Motor neuron (in vitro differentiated cells): ENCODE measurements around the gene EPB41L2. TPM values are rescaled to one million over a fixed set of nuclear protein-coding genes. Genes with fewer than 3 reads are reported as not detected.

ENCODE experiments used
- ATAC-seq, 8 experiments: fragments of 200-7000 bp; cut with Tn5 transposase; replicated peaks in 6 of 8; 2 replicates each; pipeline ENCODE4 v1.8.0; 2021; ENCODE audit warnings: mild to moderate bottlenecking in 8 of 8, moderate library complexity in 8 of 8
- H3K27ac ChIP-seq, 2 donors: fragments of 250-450 bp; sonication (Bioruptor Pico); 2 replicates each; pipeline ENCODE4 v1.9.0; 2021; ENCODE audit warnings: antibody characterized with exemption in 2 of 2, mild to moderate bottlenecking in 2 of 2, moderate library complexity in 1 of 2
- H3K4me1 ChIP-seq, 2 donors: fragments of 250-450 bp; sonication (Bioruptor Pico); replicated peaks in 1 of 2; 2 replicates each; pipeline ENCODE4 v1.6.1; 2021; ENCODE audit warnings: antibody characterized with exemption in 2 of 2, mild to moderate bottlenecking in 2 of 2, moderate library complexity in 1 of 2
- H3K4me3 ChIP-seq, 5 donors: fragments of 250-450 bp; sonication (Bioruptor Pico); 2 replicates each; pipeline ENCODE4 v1.9.0; 2021; ENCODE audit warnings: antibody characterized with exemption in 5 of 5, mild to moderate bottlenecking in 5 of 5, moderate library complexity in 4 of 5
- WGBS, 10 experiments: fragments of 450-650 bp; shearing (Covaris generic); methylation state at CpG; one replicate each; pipeline ENCODE4 v1.0.0; 2022; 5-methylcytosine and 5-hydroxymethylcytosine counted together
- in situ Hi-C, 9 experiments: fragments of 400-800 bp; cut with MboI; loops; one replicate each; pipeline ENCODE4 v1.15.0; 2021; ENCODE audit warnings: low sequenced_read_pairs in 9 of 9, low pct_unique_long_range_greater_than_20kb in 2 of 9; ENCODE audit not compliant: unreplicated experiment in 9 of 9
- total RNA-seq, 8 experiments: library from RNA; unstranded; fragments of 300-600 nt; gene quantifications; 2 replicates each; pipeline versions ENCODE4 v1.2.3 to v1.2.4, GENCODE V29; 2022

Gene EPB41L2
- total RNA-seq, 8 experiments from 2014 or later, result 17.0 to 135 (median 34.5) TPM

- WGBS, 10 experiments, result 57 to 100% (median 88%) methylated on average over 1 to 3 of the region's 3 CpGs; no CpG with 5 or more reads in 2 of the 10 experiments
These were observed 219.3 kb downstream of the EPB41L2 start for GRCh38 chr6:130843575-130844320.

GRCh38 chr6:130841128-130841728, 221.8 kb downstream of the EPB41L2 start:
- in situ Hi-C loops, result loop anchor here in 4 of 9 experiments (10.0 to 25.0 kb wide), 3 partner anchors 479 to 529 kb away; partner anchors contain the start of gene TMEM200A (in 1 of the 4)
- 45 to 82% (median 68%) methylated on average over 3 to 4 of the region's 4 CpGs; no CpG with 5 or more reads in 2 of the 10 experiments for WGBS, 10 experiments
- Histone ChIP-seq H3K27ac (no peak overlapping the region), H3K4me1 (peaks cover under 1 to 7% of the 10 kb centered on the region in 2 donors), H3K4me3 (no peak overlapping the region)
- ATAC-seq, result no peak

More at GRCh38 chr6:130843575-130844320, 219.3 kb downstream of the EPB41L2 start:
- Histone ChIP-seq H3K27ac (no peak overlapping the region), H3K4me3 (no peak overlapping the region), H3K4me1 (no peaks in the 10 kb centered on the region)
- peak; percentile 35 to 92 (median 80) for ATAC-seq
- in situ Hi-C loops, result loop anchor here in 4 of 9 experiments (10.0 to 25.0 kb wide), 3 partner anchors 481 to 531 kb away; partner anchors contain the start of gene TMEM200A (in 1 of the 4)

- peaks cover 3 to 9% of the 10 kb centered on the region in 2 donors for H3K4me1 ChIP-seq
- no peak overlapping the region for H3K27ac ChIP-seq
- WGBS, 10 experiments, result 60 to 100% (median 94%) methylated on average over 1 to 2 of the region's 2 CpGs
- ATAC-seq, result no peak
- no peak overlapping the region for H3K4me3 ChIP-seq
- in situ Hi-C loops, result loop anchor here in 4 of 9 experiments (10.0 to 25.0 kb wide), 3 partner anchors 478 to 528 kb away; partner anchors contain the start of gene TMEM200A (in 1 of the 4)
These were observed 223.0 kb downstream of the EPB41L2 start for GRCh38 chr6:130840050-130840449.

- H3K4me1 ChIP-seq, result peaks cover 3 to 9% of the 10 kb centered on the region in 2 donors
- H3K27ac ChIP-seq, result no peak overlapping the region
- H3K4me3 ChIP-seq, result no peak overlapping the region
- WGBS, 10 experiments, result 80 to 100% (median 96%) methylated on average over 1 to 2 of the region's 2 CpGs; no CpG with 5 or more reads in 2 of the 10 experiments
- no peak for ATAC-seq
- in situ Hi-C loops, result loop anchor here in 3 of 9 experiments (25.0 kb wide), 2 partner anchors 477 to 527 kb away; partner anchors contain the start of gene TMEM200A (in 1 of the 3)
These were observed 223.7 kb downstream of the EPB41L2 start for GRCh38 chr6:130839379-130839778.

GRCh38 chr6:130838951-130839350, 224.1 kb downstream of the EPB41L2 start:
- 20 to 100% (median 90%) methylated on average over 2 to 5 of the region's 5 CpGs; no CpG with 5 or more reads in 1 of the 10 experiments for WGBS, 10 experiments
- in situ Hi-C loops, result loop anchor here in 3 of 9 experiments (25.0 kb wide), 2 partner anchors 477 to 527 kb away; partner anchors contain the start of gene TMEM200A (in 1 of the 3)
- no peak for ATAC-seq
- H3K4me1 ChIP-seq, result peaks cover 3 to 9% of the 10 kb centered on the region in 2 donors
- H3K4me3 ChIP-seq, result no peak overlapping the region
- H3K27ac ChIP-seq, result no peak overlapping the region

DNA sequence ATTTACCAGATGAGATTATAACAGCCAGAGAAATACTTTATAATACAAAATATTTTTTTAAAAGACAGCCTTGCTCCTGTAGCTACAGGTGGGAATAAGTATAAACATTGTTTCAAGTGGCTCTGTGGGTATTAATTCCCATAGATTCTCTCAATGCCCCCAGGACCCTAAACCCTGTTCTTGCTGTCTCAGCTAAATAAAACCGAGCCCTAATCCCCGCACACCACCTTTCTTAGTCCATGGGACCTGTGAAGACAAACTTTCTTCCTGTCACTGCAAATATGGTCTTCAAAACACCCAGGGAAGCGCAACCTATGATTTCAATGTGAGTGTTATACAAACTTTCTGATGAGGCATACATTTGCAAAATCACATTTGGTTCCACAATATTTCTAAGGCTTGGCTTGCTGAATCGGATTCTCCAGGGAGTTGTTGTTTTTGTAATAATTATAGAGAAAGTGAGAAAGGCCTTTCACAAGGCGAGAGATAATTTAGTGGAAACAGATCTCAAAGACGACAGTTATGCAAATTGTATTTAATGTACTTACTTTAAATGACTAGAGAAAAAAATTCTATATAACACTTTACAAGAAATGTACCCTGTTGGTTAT, 224.7 kb downstream of the EPB41L2 start:
- WGBS, 10 experiments, result 53 to 100% (median 94%) methylated on average over 1 to 6 of the region's 6 CpGs
- Histone ChIP-seq H3K27ac (no peak overlapping the region), H3K4me3 (no peak overlapping the region), H3K4me1 (peaks cover 3 to 10% of the 10 kb centered on the region in 2 donors)
- ATAC-seq, result no peak
- in situ Hi-C loops, result loop anchor here in 3 of 9 experiments (25.0 kb wide), 2 partner anchors 476 to 526 kb away; partner anchors contain the start of gene TMEM200A (in 1 of the 3)

DNA sequence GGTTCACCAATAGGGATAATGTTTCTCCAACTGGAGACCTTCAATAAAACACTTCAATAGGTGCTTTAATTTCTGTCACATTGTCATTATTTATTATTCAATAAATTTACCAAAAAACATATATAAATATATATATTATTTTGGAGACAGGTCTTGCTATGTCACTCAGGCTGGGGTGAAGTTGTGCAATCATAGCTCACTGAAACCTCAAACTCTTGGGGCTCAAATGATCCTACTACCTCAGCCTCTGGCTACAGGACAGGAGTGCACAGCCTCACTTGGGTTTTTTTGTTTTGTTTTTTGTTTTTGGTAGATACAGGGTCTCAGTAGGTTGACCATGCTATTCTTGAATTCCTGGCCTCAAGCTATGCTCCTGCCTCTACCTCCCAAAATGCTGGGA, 226.0 kb downstream of the EPB41L2 start:
- Histone ChIP-seq H3K27ac (no peak overlapping the region), H3K4me1 (peaks cover 11 to 13% of the 10 kb centered on the region in 2 donors), H3K4me3 (no peak overlapping the region)
- ATAC-seq, result no peak
- in situ Hi-C loops, result loop anchor here in 3 of 9 experiments (25.0 kb wide), 2 partner anchors 475 to 525 kb away; partner anchors contain the start of gene TMEM200A (in 1 of the 3)

GRCh38 chr6:130836055-130836640, 226.9 kb downstream of the EPB41L2 start:
- WGBS, 10 experiments, result 0 to 100% (median 83%) methylated on average over 1 to 3 of the region's 3 CpGs
- no peak overlapping the region for H3K4me3 ChIP-seq
- H3K27ac ChIP-seq, result no peak overlapping the region
- in situ Hi-C loops, result loop anchor here in 3 of 9 experiments (25.0 kb wide), 2 partner anchors 474 to 524 kb away; partner anchors contain the start of gene TMEM200A (in 1 of the 3)
- peaks cover 17 to 18% of the 10 kb centered on the region in 2 donors for H3K4me1 ChIP-seq
- ATAC-seq, result peak in 5 of 8 experiments; percentile 2 to 95 (median 86)

DNA sequence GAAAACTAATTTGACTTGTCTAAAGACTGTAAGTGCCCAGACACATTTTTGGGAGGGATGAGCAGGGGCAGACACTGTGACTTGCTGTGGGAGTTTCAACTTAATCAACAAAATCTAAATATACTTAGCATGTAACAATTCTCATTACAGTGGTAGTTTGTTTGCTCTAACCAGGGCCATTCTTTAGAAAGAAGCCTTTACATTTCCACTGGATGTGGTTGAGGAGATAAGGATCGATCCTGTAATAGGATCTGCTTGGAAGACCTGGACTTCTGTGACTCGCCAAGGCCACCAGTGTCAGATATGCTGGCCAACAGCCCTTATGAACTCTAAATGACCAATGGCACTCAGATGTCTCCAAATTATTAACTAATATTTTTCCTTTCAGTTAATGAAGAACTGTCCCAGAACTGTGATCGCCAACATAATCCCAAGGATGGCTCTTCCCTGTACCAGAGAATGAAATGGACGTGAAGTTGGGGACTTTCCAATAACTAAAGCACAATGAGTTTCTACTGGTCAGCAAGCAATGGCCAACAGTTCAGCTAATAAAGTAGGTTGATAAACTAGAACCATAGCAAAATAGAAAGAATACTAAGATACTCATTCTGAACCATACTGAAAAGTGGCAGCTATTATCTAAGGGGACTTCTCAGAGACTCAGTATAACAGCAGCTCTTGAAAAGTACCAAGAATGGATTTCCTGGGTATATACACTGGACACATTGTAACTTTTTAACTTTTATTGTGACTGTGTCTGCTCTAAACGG, 228.4 kb downstream of the EPB41L2 start:
- ATAC-seq, result no peak
- WGBS, 10 experiments, result 67 to 100% (median 95%) methylated on average over 1 to 5 of the region's 5 CpGs
- in situ Hi-C loops, result loop anchor here in 3 of 9 experiments (25.0 kb wide), 2 partner anchors 472 to 522 kb away; partner anchors contain the start of gene TMEM200A (in 1 of the 3)
- Histone ChIP-seq H3K4me1 (peaks cover 17 to 20% of the 10 kb centered on the region in 2 donors), H3K4me3 (no peak overlapping the region), H3K27ac (no peak overlapping the region)

DNA sequence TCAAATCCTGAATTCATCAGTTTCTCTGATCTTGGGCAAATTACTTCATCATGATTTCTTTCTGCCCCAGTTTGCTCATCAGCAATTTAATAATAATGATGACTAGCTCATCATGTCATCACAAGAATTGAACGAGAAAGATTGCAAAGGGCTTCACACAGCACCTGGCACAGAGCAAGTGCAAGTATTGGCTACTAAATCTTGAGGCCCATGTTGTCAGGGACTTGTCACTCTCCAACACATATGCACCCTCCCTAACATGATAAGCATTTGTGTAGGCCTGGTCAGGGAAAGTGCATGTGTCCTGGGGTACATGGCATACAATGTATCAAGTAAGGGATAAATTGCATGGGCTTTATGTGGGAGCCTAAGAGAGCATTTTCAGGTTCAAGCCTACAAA, 229.5 kb downstream of the EPB41L2 start:
- Histone ChIP-seq H3K4me1 (peaks cover 17 to 20% of the 10 kb centered on the region in 2 donors), H3K4me3 (no peak overlapping the region), H3K27ac (no peak overlapping the region)
- WGBS, 10 experiments, result 17 to 89% (median 75%) methylated on average over 1 of the region's 1 CpG; no CpG with 5 or more reads in 4 of the 10 experiments
- peak in 4 of 8 experiments; percentile 16 to 68 (median 44) for ATAC-seq
- in situ Hi-C loops, result loop anchor here in 3 of 9 experiments (25.0 kb wide), 2 partner anchors 471 to 521 kb away; partner anchors contain the start of gene TMEM200A (in 1 of the 3)

DNA sequence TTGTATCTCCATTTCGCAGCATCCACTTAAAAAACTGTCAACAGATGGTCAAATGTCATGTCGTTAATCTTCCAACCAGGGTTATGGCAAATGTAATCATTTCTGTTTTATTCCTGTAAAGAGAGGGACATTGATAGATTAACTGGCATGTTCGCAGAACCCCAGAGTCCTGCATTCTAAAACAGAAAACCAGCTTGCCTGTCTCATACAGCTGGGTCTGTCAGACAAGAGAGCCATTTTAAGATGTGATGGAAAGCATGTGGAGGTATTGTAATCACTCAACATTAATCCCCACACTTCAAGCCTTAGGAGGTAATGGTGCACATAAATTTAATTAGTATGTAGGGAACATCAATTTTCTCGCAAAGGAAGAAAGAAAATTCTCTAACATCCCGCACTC, 231.4 kb downstream of the EPB41L2 start:
- H3K4me3 ChIP-seq, result no peak overlapping the region
- ATAC-seq, result peak in 5 of 8 experiments; percentile 53 to 92 (median 84)
- 40 to 100% (median 75%) methylated on average over 1 to 5 of the region's 5 CpGs; no CpG with 5 or more reads in 2 of the 10 experiments for WGBS, 10 experiments
- no peak overlapping the region for H3K27ac ChIP-seq
- in situ Hi-C loops, result loop anchor here in 3 of 9 experiments (25.0 kb wide), 2 partner anchors 469 to 519 kb away; partner anchors contain the start of gene TMEM200A (in 1 of the 3)
- H3K4me1 ChIP-seq, result peaks cover 17% of the 10 kb centered on the region in 2 donors
